Stomach smooth muscle (tissue), 2 donors: Measurements from ENCODE around the gene EPB41L2.

Experiments
- H3K27ac ChIP-seq: one replicate; pipeline ENCODE4 v1.7.0; 2013; ENCODE audit warnings: mild to moderate bottlenecking, low read length, inconsistent platforms
- H3K27me3 ChIP-seq, 2 donors: one replicate each; pipeline ENCODE4 v1.7.0; 2013; ENCODE audit warnings: low read length in 2 of 2; ENCODE audit not compliant: insufficient read depth in 2 of 2, control insufficient read depth in 1 of 2
- H3K36me3 ChIP-seq, 2 donors: one replicate each; pipeline ENCODE4 v1.7.0; 2013; ENCODE audit warnings: low read length in 2 of 2; ENCODE audit not compliant: control insufficient read depth in 2 of 2, insufficient read depth in 2 of 2
- H3K4me1 ChIP-seq: one replicate; pipeline ENCODE4 v1.7.0; 2013; ENCODE audit warnings: low read length; ENCODE audit not compliant: control insufficient read depth, insufficient read depth
- H3K4me3 ChIP-seq, 2 donors: one replicate each; pipeline ENCODE4 v1.7.0; 2013; ENCODE audit warnings: low read length in 2 of 2
- H3K9ac ChIP-seq, 2 donors: one replicate each; pipeline ENCODE4 v1.7.0; 2013; ENCODE audit warnings: low read length in 2 of 2, mild to moderate bottlenecking in 1 of 2
- H3K9me3 ChIP-seq, 2 donors: one replicate each; pipeline ENCODE4 v1.7.0; 2013; ENCODE audit warnings: low read length in 2 of 2; ENCODE audit not compliant: control insufficient read depth in 2 of 2
- donor health status: healthy.
- donor health status: Pancreatic carcinoma.

The EPB41L2 gene

DNA sequence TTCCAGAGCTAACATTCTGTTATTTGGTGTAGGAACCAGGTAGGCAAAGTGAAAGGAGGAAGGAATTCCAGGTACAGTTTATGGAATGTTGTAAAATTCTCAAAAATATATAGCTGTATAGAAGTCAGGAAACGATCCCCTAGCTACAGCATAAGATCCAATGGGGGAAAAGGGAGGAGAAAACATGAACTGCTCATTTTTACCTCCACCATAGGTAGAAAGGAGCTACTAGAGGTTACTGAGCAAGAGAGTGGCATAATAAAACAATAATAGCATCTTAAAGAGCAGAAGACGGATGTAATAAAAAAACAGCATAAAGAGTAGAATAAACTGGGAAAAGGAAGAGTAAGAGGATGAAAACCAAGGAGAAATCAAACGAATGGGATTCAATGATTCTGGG lies 26.9 kb downstream of the EPB41L2 start:
- Histone ChIP-seq H3K4me3 (no peak overlapping the region), H3K9me3 (no peaks in the 10 kb centered on the region), H3K27ac (no peak overlapping the region), H3K4me1 (no peaks in the 10 kb centered on the region), H3K36me3 (no peaks in the 10 kb centered on the region), H3K27me3 (no peaks in the 10 kb centered on the region), H3K9ac (no peak overlapping the region)

DNA sequence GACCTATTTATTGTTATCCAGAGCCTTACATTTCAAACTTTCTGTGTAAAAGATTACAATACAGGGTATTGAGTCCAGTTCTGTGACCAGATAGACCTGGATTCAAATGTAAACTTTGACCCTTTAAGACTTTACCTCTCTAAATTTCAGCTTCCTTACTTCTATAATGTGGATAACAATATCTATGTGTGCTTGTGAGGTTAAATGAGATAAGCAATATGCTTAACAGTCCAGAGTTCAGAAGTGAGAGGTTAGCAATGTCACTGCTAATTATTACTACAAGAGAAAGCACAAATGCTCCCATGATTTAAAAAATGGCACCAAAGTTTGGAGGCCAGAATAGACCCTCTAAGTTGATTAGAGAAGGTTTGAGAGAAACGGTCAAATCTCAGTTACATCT lies 27.5 kb downstream of the EPB41L2 start:
- no peak overlapping the region for H3K9ac ChIP-seq
- no peaks in the 10 kb centered on the region for H3K36me3 ChIP-seq
- no peak overlapping the region for H3K27ac ChIP-seq
- no peaks in the 10 kb centered on the region for H3K27me3 ChIP-seq
- no peaks in the 10 kb centered on the region for H3K9me3 ChIP-seq
- H3K4me1 ChIP-seq, result no peaks in the 10 kb centered on the region
- no peak overlapping the region for H3K4me3 ChIP-seq

DNA sequence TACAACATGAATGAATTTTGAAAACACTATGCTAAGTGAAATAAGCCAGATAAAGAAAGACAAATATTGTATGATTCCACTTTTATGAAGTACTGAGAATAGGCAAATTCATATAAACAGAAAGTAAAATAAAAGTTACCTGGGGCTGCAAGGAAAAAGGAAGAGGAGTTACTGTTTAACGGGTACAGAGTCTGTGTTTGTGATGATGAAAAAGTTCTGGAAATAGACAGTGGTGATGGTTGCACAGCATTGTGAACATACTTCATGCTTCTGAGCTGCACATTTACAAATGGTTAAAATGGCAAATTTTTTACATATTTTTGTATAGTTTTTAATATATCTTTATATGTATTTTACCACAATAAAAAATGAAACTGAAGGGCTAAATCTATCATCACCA lies 29.4 kb downstream of the EPB41L2 start:
- Histone ChIP-seq H3K9ac (no peak overlapping the region), H3K4me1 (no peaks in the 10 kb centered on the region), H3K4me3 (no peak overlapping the region)

DNA sequence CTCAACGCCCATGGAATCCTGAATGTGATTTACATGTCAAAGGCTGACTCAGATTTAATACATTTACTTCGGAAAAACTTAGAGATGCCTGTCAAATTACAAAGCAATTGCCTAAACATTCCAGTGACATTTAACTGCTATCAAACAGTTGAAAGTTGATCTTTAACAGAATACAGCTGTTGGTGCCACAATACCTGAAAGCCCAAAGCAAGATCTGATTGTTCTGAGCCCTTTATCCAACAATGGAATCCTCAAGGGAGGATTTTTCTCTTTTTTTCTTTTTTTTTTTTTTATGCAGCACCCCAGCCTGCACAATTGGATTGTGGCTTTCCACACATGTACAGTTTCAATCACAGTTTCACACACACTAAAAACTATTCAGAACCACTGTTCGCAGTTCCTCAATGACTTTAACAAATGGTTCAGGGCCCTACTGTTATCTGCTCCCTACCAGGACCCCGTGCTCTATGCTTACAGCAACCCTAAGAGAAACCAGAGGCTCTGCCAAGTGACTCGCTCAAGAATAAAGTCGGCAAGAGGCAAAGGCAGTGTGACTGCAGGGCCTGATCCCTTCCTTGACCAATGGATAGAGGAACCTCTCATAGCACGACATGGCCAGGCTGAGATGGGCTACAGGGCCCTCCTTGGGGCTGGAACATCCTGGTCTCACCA lies 33.3 kb downstream of the EPB41L2 start:
- Histone ChIP-seq H3K9ac (no peak overlapping the region), H3K4me1 (no peaks in the 10 kb centered on the region)

More for the DNA sequence above, 29.4 kb downstream of the EPB41L2 start:
- no peak overlapping the region for H3K27ac ChIP-seq
- no peaks in the 10 kb centered on the region for H3K27me3 ChIP-seq
- no peaks in the 10 kb centered on the region for H3K36me3 ChIP-seq
- H3K9me3 ChIP-seq, result no peaks in the 10 kb centered on the region

DNA sequence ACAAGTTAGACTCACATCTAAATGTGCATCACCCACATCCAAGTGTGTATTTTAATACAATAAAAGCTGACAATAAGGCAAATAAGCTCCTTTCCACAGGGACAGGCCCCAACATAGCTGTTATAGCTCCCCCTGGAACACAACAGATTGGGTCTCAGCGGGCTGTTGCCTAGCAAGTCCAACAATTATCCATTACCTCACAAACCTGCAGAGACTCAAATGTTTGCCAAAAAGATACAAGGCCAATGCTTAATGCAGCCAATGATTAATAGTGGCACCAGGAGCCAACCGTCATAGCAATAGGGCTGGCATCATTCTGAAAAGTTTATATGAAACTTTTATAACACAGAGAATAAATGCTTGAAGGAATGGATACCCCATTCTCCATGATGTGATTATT lies 35.7 kb downstream of the EPB41L2 start:
- no peak overlapping the region for H3K27ac ChIP-seq
- H3K9ac ChIP-seq, result no peak overlapping the region
- H3K36me3 ChIP-seq, result no peaks in the 10 kb centered on the region
- H3K9me3 ChIP-seq, result no peaks in the 10 kb centered on the region
- no peaks in the 10 kb centered on the region for H3K27me3 ChIP-seq
- no peak overlapping the region for H3K4me3 ChIP-seq
- no peaks in the 10 kb centered on the region for H3K4me1 ChIP-seq

More for the DNA sequence above, 33.3 kb downstream of the EPB41L2 start:
- no peak overlapping the region for H3K27ac ChIP-seq
- peak overlapping the region; percentile 16 to 42 for H3K4me3 ChIP-seq
- H3K9me3 ChIP-seq, result no peaks in the 10 kb centered on the region
- H3K36me3 ChIP-seq, result no peaks in the 10 kb centered on the region
- no peaks in the 10 kb centered on the region for H3K27me3 ChIP-seq

DNA sequence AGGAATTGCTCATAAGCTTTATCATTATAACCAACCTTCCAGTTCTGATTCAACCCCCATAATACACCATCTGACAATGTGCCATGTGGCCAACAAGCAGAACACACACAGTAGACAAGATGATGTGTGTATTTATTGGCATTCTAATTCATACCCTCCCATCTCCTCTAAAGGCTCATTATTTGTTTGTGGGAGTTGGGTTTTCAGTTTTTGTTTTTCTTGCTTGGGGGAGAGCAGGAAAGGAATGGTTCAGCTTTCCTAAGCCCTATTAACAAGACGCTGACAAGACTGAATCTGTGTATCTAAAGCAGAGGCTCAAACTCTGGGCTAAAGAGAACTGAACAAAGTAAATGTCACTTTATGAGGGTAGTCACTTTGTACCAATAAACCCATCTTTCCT lies 36.8 kb downstream of the EPB41L2 start:
- Histone ChIP-seq H3K4me1 (no peaks in the 10 kb centered on the region), H3K27ac (no peak overlapping the region), H3K9me3 (no peaks in the 10 kb centered on the region), H3K27me3 (no peaks in the 10 kb centered on the region), H3K36me3 (no peaks in the 10 kb centered on the region), H3K9ac (no peak overlapping the region), H3K4me3 (no peak overlapping the region)

DNA sequence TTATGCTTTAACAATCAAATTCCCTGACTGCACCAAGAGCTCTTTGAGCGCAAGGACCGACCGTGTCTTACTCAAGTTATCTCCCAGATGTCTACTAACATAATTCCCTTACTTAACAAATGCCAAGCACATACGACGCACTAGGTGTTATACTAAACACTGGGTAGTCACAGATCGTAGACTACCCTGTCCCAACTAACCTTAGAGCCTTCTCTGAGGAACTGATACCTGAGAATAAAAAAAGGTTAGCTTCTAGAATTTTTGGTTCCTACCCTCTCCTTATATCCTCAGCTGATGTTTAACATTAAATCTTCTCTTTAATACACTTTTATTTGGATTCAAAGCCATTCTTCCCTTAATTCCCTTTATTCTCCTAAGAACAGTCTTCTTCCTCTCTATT lies 38.5 kb downstream of the EPB41L2 start:
- no peaks in the 10 kb centered on the region for H3K9me3 ChIP-seq
- no peak overlapping the region for H3K9ac ChIP-seq
- no peaks in the 10 kb centered on the region for H3K36me3 ChIP-seq
- no peaks in the 10 kb centered on the region for H3K4me1 ChIP-seq
- no peaks in the 10 kb centered on the region for H3K27me3 ChIP-seq
- no peak overlapping the region for H3K27ac ChIP-seq
- H3K4me3 ChIP-seq, result no peak overlapping the region

DNA sequence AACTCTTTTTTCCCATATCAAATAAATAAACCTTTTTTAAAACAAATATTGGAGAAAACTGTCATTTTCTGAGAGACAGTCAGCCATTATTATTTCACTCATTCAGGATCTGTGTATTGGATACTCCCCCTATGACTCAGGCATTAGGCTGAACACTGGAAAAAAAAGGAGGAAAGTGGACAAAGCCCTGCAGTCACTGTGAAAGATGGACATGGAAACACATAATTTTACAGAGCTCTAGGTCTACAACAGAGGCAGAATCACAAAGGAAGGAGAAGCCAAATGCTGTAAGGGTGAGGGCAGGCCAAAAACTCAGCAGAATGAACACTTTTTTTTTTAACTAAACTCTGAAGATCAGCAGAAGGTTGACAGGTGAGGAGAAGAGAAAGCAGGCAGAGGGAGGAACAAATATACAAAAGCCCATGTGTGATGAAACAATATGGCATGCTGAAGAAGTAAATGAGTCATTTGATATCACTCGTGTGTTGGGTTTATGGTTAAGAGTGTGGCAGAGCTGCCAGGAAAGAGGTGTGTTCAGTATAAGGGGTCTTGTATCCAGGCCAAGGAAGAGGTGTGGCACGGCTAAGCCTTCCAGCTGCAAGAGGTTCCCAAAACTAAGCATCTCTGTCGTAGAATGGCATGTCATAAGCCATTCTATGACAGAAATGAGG lies 39.1 kb downstream of the EPB41L2 start:
- H3K9me3 ChIP-seq, result no peaks in the 10 kb centered on the region
- H3K4me3 ChIP-seq, result no peak overlapping the region
- no peak overlapping the region for H3K27ac ChIP-seq
- no peaks in the 10 kb centered on the region for H3K36me3 ChIP-seq
- no peaks in the 10 kb centered on the region for H3K27me3 ChIP-seq
- H3K4me1 ChIP-seq, result no peaks in the 10 kb centered on the region
- no peak overlapping the region for H3K9ac ChIP-seq

DNA sequence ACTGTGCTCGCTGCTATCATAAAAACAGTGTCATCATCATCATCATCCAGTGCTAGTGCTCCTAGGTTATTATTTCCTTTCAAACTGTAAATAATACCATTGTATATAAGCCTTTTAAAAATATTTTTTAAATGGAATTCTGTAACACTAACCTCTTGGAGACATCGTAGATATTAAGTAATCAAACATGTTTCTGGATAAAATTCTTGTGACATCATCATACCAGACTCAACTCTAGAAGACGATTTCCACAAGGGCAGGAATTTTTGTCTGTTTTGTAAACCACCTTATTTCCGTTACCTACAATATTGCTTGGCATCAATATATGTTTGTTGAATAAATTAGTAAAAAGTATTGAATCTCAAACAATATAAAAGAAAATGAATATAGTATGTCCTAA lies 40.4 kb downstream of the EPB41L2 start:
- Histone ChIP-seq H3K27ac (no peak overlapping the region), H3K4me3 (no peak overlapping the region), H3K36me3 (no peaks in the 10 kb centered on the region), H3K4me1 (no peaks in the 10 kb centered on the region), H3K27me3 (no peaks in the 10 kb centered on the region), H3K9me3 (no peaks in the 10 kb centered on the region), H3K9ac (no peak overlapping the region)

DNA sequence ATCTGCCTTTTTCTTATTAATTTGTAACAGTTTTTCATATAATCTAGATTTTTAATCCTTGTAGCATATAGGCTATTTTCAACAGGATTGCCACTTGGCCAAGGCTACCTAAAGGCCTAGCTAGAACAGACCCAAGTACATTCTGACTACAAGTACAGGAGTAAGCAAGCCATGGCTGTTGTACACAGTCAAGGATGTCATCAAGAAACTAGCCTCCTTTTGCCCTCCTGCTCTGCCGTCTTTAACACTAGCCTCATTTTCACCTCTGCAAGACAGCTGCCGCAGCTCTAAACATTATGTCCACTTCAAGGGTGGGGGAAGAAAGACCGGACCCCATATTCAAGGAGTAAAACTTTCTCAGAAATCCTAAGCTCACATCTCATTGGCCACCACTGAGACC lies 45.1 kb downstream of the EPB41L2 start:
- Histone ChIP-seq H3K36me3 (no peaks in the 10 kb centered on the region), H3K27me3 (no peaks in the 10 kb centered on the region), H3K9me3 (no peaks in the 10 kb centered on the region), H3K4me1 (peaks cover 8% of the 10 kb centered on the region), H3K9ac (no peak overlapping the region), H3K27ac (no peak overlapping the region), H3K4me3 (no peak overlapping the region)

DNA sequence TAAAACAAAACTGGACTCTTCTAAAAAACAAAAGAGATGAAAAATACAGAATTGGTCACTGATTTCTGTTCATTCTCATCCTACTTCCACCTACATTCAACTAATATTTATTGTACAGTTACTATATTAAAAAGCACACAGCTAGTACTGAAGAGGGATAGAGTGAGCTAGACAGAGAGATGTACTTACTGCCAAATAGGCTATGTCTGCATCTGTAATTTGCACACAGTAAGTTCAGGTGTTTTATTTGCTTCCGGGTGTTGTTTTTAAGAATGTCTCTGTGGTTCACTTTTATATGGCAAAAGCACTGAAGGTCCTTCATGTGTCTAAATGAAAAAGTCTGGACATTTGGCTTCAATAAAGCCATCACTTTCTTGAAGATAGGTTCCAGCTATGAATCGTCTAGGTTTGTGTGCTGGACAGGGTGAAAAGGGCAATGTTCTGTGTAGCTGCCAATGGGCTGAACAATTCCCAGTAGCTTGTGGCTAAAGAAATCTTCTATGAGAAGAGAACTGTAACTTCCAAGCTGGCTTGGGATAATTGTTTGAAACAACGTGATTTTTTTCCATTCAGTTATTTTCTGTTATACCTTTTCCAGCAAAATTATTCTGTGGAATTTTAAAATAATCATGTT lies 47.3 kb downstream of the EPB41L2 start:
- Histone ChIP-seq H3K9ac (no peak overlapping the region), H3K4me3 (peak overlapping the region in 1 of 2 donors; percentile 16), H3K27ac (no peak overlapping the region), H3K9me3 (no peaks in the 10 kb centered on the region), H3K27me3 (no peaks in the 10 kb centered on the region), H3K36me3 (no peaks in the 10 kb centered on the region), H3K4me1 (peaks cover 8% of the 10 kb centered on the region)
